NB4 (cell line): Measurements from ENCODE around the gene P2RX7.

Experiments
- CTCF ChIP-seq: IDR thresholded peaks from one replicate; pipeline ENCODE4 v1.5.1; 2012; ENCODE audit warnings: low read depth, low read length
- POLR2A ChIP-seq: IDR thresholded peaks from 2 replicates; pipeline ENCODE4 v1.6.1; 2011; ENCODE audit warnings: mild to moderate bottlenecking; ENCODE audit not compliant: insufficient read length; ENCODE audit errors: extremely low read depth

GRCh38 chr12:121219353-121219986 is 86.8 kb downstream of the P2RX7 start:
- TF ChIP-seq POLR2A (no peak), CTCF (no peak)
